Vagina (tissue), 2 donors: Measurements from ENCODE around the gene CDKN2D.

ENCODE experiments used
- POLR2A ChIP-seq, 2 donors: fragments of 450-650 bp; IDR thresholded peaks; one replicate each; pipeline ENCODE4 v1.6.1; 2017; ENCODE audit warnings: antibody characterized with exemption in 2 of 2, mild to moderate bottlenecking in 2 of 2, moderate library complexity in 2 of 2
- TF ChIP-seq, protein P1 (sequence below), 3 experiments: fragments of 450-650 bp in 2 of 3; fragments of 200-600 bp in 1 of 3; sonication (generic) in 1 of 3; IDR thresholded peaks; one replicate each; pipeline ENCODE4 v1.5.1; 2017 to 2019; ENCODE audit warnings: antibody characterized with exemption in 3 of 3, mild to moderate bottlenecking in 2 of 3, moderate library complexity in 2 of 3

GRCh38 chr19:10600149-10600548 is 31.4 kb upstream of the CDKN2D start:
- TF ChIP-seq, protein P1, sequence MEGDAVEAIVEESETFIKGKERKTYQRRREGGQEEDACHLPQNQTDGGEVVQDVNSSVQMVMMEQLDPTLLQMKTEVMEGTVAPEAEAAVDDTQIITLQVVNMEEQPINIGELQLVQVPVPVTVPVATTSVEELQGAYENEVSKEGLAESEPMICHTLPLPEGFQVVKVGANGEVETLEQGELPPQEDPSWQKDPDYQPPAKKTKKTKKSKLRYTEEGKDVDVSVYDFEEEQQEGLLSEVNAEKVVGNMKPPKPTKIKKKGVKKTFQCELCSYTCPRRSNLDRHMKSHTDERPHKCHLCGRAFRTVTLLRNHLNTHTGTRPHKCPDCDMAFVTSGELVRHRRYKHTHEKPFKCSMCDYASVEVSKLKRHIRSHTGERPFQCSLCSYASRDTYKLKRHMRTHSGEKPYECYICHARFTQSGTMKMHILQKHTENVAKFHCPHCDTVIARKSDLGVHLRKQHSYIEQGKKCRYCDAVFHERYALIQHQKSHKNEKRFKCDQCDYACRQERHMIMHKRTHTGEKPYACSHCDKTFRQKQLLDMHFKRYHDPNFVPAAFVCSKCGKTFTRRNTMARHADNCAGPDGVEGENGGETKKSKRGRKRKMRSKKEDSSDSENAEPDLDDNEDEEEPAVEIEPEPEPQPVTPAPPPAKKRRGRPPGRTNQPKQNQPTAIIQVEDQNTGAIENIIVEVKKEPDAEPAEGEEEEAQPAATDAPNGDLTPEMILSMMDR (IDR thresholded peaks at IDR 0.05): no peak
- TF ChIP-seq POLR2A (IDR thresholded peaks at IDR 0.05): no peak
